Neural cell (in vitro differentiated cells): ENCODE measurements around the gene ADGRE2. TPM values are rescaled to one million over a fixed set of nuclear protein-coding genes. Genes with fewer than 3 reads are reported as not detected.

Experiments
- H2AFZ ChIP-seq: fragments of 200-600, 300-800 bp; sonication (generic), shearing (Covaris generic); 2 replicates; pipeline ENCODE4 v1.6.0; 2014; ENCODE audit warnings: low read depth, mild to moderate bottlenecking, antibody characterized with exemption, low read length, moderate library complexity
- H3F3A ChIP-seq: fragments of 200-600 bp; shearing (Covaris generic); 2 replicates; pipeline ENCODE4 v1.6.1; 2016; ENCODE audit warnings: mild to moderate bottlenecking, moderate library complexity, mixed read lengths, antibody characterized with exemption, low read length; ENCODE audit not compliant: insufficient read depth, poor library complexity, severe bottlenecking
- H3K27ac ChIP-seq: fragments of 200-600, 300-800 bp; sonication (generic), shearing (Covaris generic); 2 replicates; pipeline ENCODE4 v1.5.1; 2014; ENCODE audit warnings: mild to moderate bottlenecking, low read length, moderate library complexity
- H3K27me3 ChIP-seq: fragments of 300-800, 200-600 bp; sonication (generic), shearing (Covaris generic); 2 replicates; pipeline ENCODE4 v1.6.0; 2014; ENCODE audit warnings: mild to moderate bottlenecking, low read depth, low read length, moderate library complexity; ENCODE audit not compliant: insufficient read depth
- H3K36me3 ChIP-seq: fragments of 300-800, 200-600 bp; sonication (generic), shearing (Covaris generic); 2 replicates; pipeline ENCODE4 v1.5.1; 2014; ENCODE audit warnings: mild to moderate bottlenecking, antibody characterized with exemption, low read length, moderate library complexity; ENCODE audit not compliant: insufficient read depth
- H3K4me2 ChIP-seq: fragments of 300-800, 200-600 bp; sonication (generic), shearing (Covaris generic); 2 replicates; pipeline ENCODE4 v1.6.0; 2014; ENCODE audit warnings: mild to moderate bottlenecking, low read length
- H3K4me3 ChIP-seq: fragments of 300-800, 200-600 bp; sonication (generic), shearing (Covaris generic); 2 replicates; pipeline ENCODE4 v1.5.1; 2014; ENCODE audit warnings: mild to moderate bottlenecking, low read length, moderate library complexity
- H3K79me2 ChIP-seq: fragments of 200-600 bp; shearing (Covaris generic); replicated peaks from 2 replicates; pipeline ENCODE4 v1.6.0; 2014; ENCODE audit warnings: mild to moderate bottlenecking, low read length, moderate library complexity; ENCODE audit not compliant: insufficient read depth
- H3K9ac ChIP-seq: fragments of 300-800, 200-600 bp; sonication (generic), shearing (Covaris generic); 2 replicates; pipeline ENCODE4 v1.6.1; 2016; ENCODE audit warnings: mild to moderate bottlenecking, low read length, mixed read lengths
- H3K9me2 ChIP-seq: fragments of 200-600 bp; shearing (Covaris generic); 2 replicates; pipeline ENCODE4 v1.6.1; 2016; ENCODE audit warnings: mild to moderate bottlenecking, low read length, mixed read lengths; ENCODE audit not compliant: insufficient read depth
- H3K9me3 ChIP-seq: fragments of 200-600, 300-800 bp; sonication (generic), shearing (Covaris generic); 2 replicates; pipeline ENCODE4 v1.6.1; 2016; ENCODE audit warnings: mild to moderate bottlenecking, mixed run types, low read length, moderate library complexity, mixed read lengths
- H4K20me1 ChIP-seq: fragments of 200-600 bp; shearing (Covaris generic); 2 replicates; pipeline ENCODE4 v1.6.1; 2016; ENCODE audit warnings: mild to moderate bottlenecking, mixed run types; ENCODE audit not compliant: insufficient read depth
- EP300 ChIP-seq: fragments of 450-650 bp; conservative IDR thresholded peaks from 2 replicates; pipeline ENCODE4 v1.6.1; 2014; ENCODE audit warnings: antibody characterized with exemption, mild to moderate bottlenecking, moderate library complexity; ENCODE audit not compliant: poor library complexity, severe bottlenecking
- EZH2 ChIP-seq: fragments of 200-600, 300-800 bp; shearing (Covaris generic), sonication (generic); IDR thresholded peaks from 2 replicates; pipeline ENCODE4 v1.6.1; 2014; ENCODE audit warnings: antibody characterized with exemption, low read length, borderline replicate concordance, mild to moderate bottlenecking; ENCODE audit not compliant: insufficient read depth, poor library complexity, severe bottlenecking
- MXI1 ChIP-seq: fragments of 450-650 bp; conservative IDR thresholded peaks from 2 replicates; pipeline ENCODE4 v1.6.1; 2014; ENCODE audit warnings: antibody characterized with exemption, mild to moderate bottlenecking; ENCODE audit not compliant: poor library complexity, severe bottlenecking
- POLR2AphosphoS5 ChIP-seq: IDR thresholded peaks from 2 replicates; pipeline ENCODE4 v1.6.1; 2012
- RAD21 ChIP-seq: fragments of 450-650 bp; conservative IDR thresholded peaks from 2 replicates; pipeline ENCODE4 v1.6.1; 2014; ENCODE audit warnings: antibody characterized with exemption, mild to moderate bottlenecking, moderate library complexity
- SMC3 ChIP-seq: fragments of 450-650 bp; conservative IDR thresholded peaks from 2 replicates; pipeline ENCODE4 v1.6.1; 2014; ENCODE audit warnings: antibody characterized with exemption, mild to moderate bottlenecking, moderate library complexity; ENCODE audit not compliant: poor library complexity
- TAF1 ChIP-seq: IDR thresholded peaks from 2 replicates; pipeline ENCODE4 v1.6.1; 2012; ENCODE audit warnings: low read depth
- polyA plus RNA-seq: library from polyadenylated mRNA; depleted of rRNA; stranded (reverse); fragments of >200 nt; gene quantifications from 2 replicates; pipeline ENCODE4 v1.2.3, GENCODE V29; 2014
- TF ChIP-seq, protein P1 (sequence below): fragments of 450-650 bp; IDR thresholded peaks from 2 replicates; pipeline ENCODE4 v1.5.1; 2014; ENCODE audit warnings: antibody characterized with exemption, mild to moderate bottlenecking, moderate library complexity; ENCODE audit not compliant: poor library complexity, severe bottlenecking
- TF ChIP-seq, protein P2 (sequence below): IDR thresholded peaks from 2 replicates; pipeline ENCODE4 v1.6.1; 2012; ENCODE audit warnings: borderline replicate concordance

ADGRE2 gene
- polyA plus RNA-seq, 1 donor from 2014 or later: not detected

DNA sequence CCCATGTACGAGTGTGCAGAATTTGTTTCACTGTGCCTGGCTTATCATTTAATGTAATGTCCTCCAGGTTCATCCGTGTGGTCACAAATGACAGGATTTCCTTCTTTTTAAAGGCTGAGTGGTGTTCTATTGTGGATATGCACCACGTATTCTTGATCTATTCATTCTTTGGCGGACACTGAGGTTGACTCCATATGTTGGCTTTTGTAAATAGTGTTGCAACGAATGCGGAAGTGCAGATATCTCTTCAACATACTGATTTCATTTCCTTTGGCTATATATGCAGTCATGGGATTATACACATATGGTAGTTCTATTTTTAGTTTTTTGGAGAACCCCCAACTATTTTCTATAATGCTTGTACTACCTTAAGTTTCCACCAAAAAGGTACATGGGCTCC, 43.6 kb upstream of the ADGRE2 start:
- TF ChIP-seq RAD21: no peak
- TF ChIP-seq, protein P1, sequence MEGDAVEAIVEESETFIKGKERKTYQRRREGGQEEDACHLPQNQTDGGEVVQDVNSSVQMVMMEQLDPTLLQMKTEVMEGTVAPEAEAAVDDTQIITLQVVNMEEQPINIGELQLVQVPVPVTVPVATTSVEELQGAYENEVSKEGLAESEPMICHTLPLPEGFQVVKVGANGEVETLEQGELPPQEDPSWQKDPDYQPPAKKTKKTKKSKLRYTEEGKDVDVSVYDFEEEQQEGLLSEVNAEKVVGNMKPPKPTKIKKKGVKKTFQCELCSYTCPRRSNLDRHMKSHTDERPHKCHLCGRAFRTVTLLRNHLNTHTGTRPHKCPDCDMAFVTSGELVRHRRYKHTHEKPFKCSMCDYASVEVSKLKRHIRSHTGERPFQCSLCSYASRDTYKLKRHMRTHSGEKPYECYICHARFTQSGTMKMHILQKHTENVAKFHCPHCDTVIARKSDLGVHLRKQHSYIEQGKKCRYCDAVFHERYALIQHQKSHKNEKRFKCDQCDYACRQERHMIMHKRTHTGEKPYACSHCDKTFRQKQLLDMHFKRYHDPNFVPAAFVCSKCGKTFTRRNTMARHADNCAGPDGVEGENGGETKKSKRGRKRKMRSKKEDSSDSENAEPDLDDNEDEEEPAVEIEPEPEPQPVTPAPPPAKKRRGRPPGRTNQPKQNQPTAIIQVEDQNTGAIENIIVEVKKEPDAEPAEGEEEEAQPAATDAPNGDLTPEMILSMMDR: no peak
- TF ChIP-seq, protein P2, sequence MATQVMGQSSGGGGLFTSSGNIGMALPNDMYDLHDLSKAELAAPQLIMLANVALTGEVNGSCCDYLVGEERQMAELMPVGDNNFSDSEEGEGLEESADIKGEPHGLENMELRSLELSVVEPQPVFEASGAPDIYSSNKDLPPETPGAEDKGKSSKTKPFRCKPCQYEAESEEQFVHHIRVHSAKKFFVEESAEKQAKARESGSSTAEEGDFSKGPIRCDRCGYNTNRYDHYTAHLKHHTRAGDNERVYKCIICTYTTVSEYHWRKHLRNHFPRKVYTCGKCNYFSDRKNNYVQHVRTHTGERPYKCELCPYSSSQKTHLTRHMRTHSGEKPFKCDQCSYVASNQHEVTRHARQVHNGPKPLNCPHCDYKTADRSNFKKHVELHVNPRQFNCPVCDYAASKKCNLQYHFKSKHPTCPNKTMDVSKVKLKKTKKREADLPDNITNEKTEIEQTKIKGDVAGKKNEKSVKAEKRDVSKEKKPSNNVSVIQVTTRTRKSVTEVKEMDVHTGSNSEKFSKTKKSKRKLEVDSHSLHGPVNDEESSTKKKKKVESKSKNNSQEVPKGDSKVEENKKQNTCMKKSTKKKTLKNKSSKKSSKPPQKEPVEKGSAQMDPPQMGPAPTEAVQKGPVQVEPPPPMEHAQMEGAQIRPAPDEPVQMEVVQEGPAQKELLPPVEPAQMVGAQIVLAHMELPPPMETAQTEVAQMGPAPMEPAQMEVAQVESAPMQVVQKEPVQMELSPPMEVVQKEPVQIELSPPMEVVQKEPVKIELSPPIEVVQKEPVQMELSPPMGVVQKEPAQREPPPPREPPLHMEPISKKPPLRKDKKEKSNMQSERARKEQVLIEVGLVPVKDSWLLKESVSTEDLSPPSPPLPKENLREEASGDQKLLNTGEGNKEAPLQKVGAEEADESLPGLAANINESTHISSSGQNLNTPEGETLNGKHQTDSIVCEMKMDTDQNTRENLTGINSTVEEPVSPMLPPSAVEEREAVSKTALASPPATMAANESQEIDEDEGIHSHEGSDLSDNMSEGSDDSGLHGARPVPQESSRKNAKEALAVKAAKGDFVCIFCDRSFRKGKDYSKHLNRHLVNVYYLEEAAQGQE: no peak
- TF ChIP-seq EP300: no peak
- no peak for TF ChIP-seq MXI1
- no peak for TF ChIP-seq TAF1
- no peak for TF ChIP-seq SMC3
- TF ChIP-seq EZH2: no peak
- TF ChIP-seq POLR2AphosphoS5: no peak
- Histone ChIP-seq H3K4me2 (no peak overlapping the region), H3K9me3 (no peaks in the 10 kb centered on the region), H3K27ac (no peak overlapping the region), H2AFZ (no peak overlapping the region), H3K9ac (no peak overlapping the region), H3K36me3 (no peaks in the 10 kb centered on the region), H3K4me3 (no peak overlapping the region), H4K20me1 (no peaks in the 10 kb centered on the region), H3F3A (no peaks in the 10 kb centered on the region), H3K9me2 (no peaks in the 10 kb centered on the region), H3K79me2 (no peaks in the 10 kb centered on the region), H3K27me3 (no peaks in the 10 kb centered on the region)

DNA sequence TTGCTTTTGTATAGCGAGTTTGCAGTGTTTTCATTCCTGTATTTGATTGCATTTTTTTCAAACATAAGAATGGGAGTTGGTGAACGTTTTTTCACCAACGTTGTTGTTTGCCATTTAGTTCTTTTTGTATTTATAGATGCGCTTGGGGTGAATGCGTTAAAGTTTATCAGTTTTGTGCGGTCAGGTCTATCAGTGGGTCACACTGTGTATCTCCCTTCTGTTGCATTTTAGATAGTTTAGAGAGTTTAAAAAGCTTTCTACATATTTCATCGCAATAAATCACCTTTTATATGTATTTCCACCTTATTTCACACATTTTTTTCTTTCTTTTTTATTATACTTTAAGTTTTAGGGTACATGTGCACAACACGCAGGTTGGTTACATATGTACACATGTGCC, 40.2 kb upstream of the ADGRE2 start:
- Histone ChIP-seq H3K79me2 (no peaks in the 10 kb centered on the region), H3K36me3 (no peaks in the 10 kb centered on the region), H3K9ac (no peak overlapping the region), H3K9me3 (no peaks in the 10 kb centered on the region), H2AFZ (no peak overlapping the region), H3K9me2 (no peaks in the 10 kb centered on the region), H3K27ac (no peak overlapping the region), H3K4me3 (no peak overlapping the region), H3F3A (no peaks in the 10 kb centered on the region), H4K20me1 (no peaks in the 10 kb centered on the region), H3K27me3 (no peaks in the 10 kb centered on the region), H3K4me2 (no peak overlapping the region)
- TF ChIP-seq EZH2: no peak
- TF ChIP-seq MXI1: no peak
- TF ChIP-seq, protein P2: no peak
- no peak for TF ChIP-seq RAD21
- TF ChIP-seq, protein P1: no peak
- no peak for TF ChIP-seq POLR2AphosphoS5
- no peak for TF ChIP-seq SMC3
- no peak for TF ChIP-seq EP300
- no peak for TF ChIP-seq TAF1
